Prostate gland (tissue), 2 donors: ENCODE data around the gene UNC5A. TPM values are rescaled to one million over a fixed set of nuclear protein-coding genes. Genes with fewer than 3 reads are reported as not detected.

ENCODE experiments used
- DNase-seq: peaks from one replicate; pipeline ENCODE4 v3.0.0-alpha.2; 2019; ENCODE audit warnings: low spot score
- H3K27ac ChIP-seq, 2 donors: fragments of 200-600 bp; sonication (generic); 2 replicates each; pipeline ENCODE4 v1.5.1; 2017 to 2019
- H3K27me3 ChIP-seq: fragments of 200-600 bp; sonication (generic); replicated peaks from 2 replicates; pipeline ENCODE4 v1.5.1; 2019; ENCODE audit not compliant: insufficient read depth
- H3K36me3 ChIP-seq, 2 donors: fragments of 200-600 bp; sonication (generic); 1 replicate in 1 of 2; 2 replicates in 1 of 2; pipeline versions ENCODE4 v1.5.1 to v1.8.1; 2017 to 2019
- H3K4me1 ChIP-seq: fragments of 200-600 bp; sonication (generic); replicated peaks from 2 replicates; pipeline ENCODE4 v1.5.1; 2019
- H3K4me3 ChIP-seq, 2 donors: fragments of 200-600 bp; sonication (generic); 2 replicates each; pipeline ENCODE4 v1.5.1; 2017 to 2019
- H3K9me3 ChIP-seq: fragments of 200-600 bp; sonication (generic); 2 replicates; pipeline ENCODE4 v1.5.1; 2017
- POLR2A ChIP-seq: fragments of 450-650 bp; IDR thresholded peaks from one replicate; pipeline ENCODE4 v1.6.1; 2016; ENCODE audit warnings: antibody characterized with exemption, mild to moderate bottlenecking
- POLR2AphosphoS5 ChIP-seq: sonication (generic); formaldehyde crosslinking; IDR thresholded peaks from one replicate; pipeline ENCODE4 v1.6.1; 2017; ENCODE audit warnings: antibody characterized with exemption
- WGBS: methylation state at CpG from one replicate; pipeline ENCODE4 v1.1.5; 2018; 5-methylcytosine and 5-hydroxymethylcytosine counted together
- intact Hi-C: fragments of 100-400 bp; cut with DNase I; formaldehyde crosslinking; loops from one replicate; pipeline ENCODE4 v1.14.2; 2022
- total RNA-seq, 2 donors: library from RNA; depleted of rRNA; stranded (reverse); fragments of >200 nt; gene quantifications; one replicate each; pipeline ENCODE4 v1.1.0, GENCODE V29; 2016
- TF ChIP-seq, protein P1 (sequence below), 4 experiments: fragments of 200-600 bp in 2 of 4; fragments of 450-650 bp in 2 of 4; sonication (generic) in 2 of 4; IDR thresholded peaks; 1 replicate in 3 of 4; 2 replicates in 1 of 4; pipeline ENCODE4 v1.5.1; 2016 to 2019; ENCODE audit warnings: antibody characterized with exemption in 4 of 4, mild to moderate bottlenecking in 2 of 4, moderate library complexity in 2 of 4

Gene UNC5A
- total RNA-seq, 2 donors from 2014 or later = 0.18 to 1.5 TPM

GRCh38 chr5:176788091-176788490 lies 22.3 kb upstream of the UNC5A start:
- Histone ChIP-seq H3K4me3 (no peak overlapping the region), H3K36me3 (no peaks in the 10 kb centered on the region), H3K4me1 (no peaks in the 10 kb centered on the region), H3K27ac (no peak overlapping the region), H3K27me3 (peaks cover 24% of the 10 kb centered on the region), H3K9me3 (no peaks in the 10 kb centered on the region)
- TF ChIP-seq, protein P1, sequence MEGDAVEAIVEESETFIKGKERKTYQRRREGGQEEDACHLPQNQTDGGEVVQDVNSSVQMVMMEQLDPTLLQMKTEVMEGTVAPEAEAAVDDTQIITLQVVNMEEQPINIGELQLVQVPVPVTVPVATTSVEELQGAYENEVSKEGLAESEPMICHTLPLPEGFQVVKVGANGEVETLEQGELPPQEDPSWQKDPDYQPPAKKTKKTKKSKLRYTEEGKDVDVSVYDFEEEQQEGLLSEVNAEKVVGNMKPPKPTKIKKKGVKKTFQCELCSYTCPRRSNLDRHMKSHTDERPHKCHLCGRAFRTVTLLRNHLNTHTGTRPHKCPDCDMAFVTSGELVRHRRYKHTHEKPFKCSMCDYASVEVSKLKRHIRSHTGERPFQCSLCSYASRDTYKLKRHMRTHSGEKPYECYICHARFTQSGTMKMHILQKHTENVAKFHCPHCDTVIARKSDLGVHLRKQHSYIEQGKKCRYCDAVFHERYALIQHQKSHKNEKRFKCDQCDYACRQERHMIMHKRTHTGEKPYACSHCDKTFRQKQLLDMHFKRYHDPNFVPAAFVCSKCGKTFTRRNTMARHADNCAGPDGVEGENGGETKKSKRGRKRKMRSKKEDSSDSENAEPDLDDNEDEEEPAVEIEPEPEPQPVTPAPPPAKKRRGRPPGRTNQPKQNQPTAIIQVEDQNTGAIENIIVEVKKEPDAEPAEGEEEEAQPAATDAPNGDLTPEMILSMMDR (IDR thresholded peaks at IDR 0.05) = no peak
- no peak for TF ChIP-seq POLR2AphosphoS5
- TF ChIP-seq POLR2A = no peak
- no peak for DNase-seq
- WGBS = 49% methylated on average over 7 of the region's 7 CpGs
- intact Hi-C loops = no loop called here

DNA sequence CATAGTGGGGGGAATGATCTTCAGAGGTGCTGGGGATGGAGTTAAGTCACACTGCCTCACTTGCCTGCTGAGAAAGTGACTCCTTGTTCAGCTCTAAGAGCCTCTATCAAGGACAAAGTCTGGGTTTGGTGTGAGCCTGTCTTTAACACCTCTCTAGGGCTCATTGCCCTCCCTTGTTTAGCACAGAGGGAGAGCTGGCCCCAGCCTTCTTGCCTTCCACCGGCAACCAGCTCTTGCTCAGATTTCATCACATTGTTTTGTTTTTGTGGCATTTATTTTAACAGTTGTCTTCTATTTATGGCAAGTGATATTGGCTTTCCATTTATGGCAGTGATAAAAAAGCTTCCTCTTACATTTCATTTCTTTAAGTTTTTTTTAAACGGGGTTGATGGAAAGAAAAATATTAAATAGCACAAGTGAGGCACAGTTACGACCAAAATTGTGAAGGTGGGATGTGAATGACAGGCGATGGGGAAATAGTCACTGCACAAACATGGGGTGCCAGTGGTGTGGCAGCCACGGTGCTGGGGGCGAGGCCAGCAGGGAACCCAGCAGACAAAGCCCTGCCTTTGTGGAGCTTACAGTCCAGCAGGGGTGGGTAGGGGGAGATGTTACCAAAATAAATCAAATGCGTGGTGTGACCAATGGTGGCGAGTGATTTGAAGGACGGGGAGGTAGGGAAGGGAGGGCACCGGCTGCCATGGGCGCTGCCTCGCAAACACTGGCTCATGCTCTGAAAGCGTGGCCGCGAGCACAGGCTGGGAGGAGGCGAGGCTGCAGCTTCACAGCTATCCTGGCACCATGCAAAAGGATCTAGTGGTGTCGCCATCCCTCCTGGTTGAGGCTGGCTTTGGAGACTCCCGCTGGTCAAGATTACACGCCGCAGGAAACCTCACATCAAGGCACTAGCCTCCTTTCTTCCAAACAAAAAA lies 21.2 kb upstream of the UNC5A start:
- Histone ChIP-seq H3K27ac (no peak overlapping the region), H3K36me3 (no peaks in the 10 kb centered on the region), H3K4me1 (no peaks in the 10 kb centered on the region), H3K9me3 (no peaks in the 10 kb centered on the region), H3K27me3 (peaks cover 28% of the 10 kb centered on the region), H3K4me3 (no peak overlapping the region)
- DNase-seq = no peak
- 32% methylated on average over 20 of the region's 20 CpGs for WGBS
- TF ChIP-seq POLR2A (no peak), POLR2AphosphoS5 (no peak)
- TF ChIP-seq, protein P1 (IDR thresholded peaks at IDR 0.05) = no peak
- intact Hi-C loops = no loop called here

- DNase-seq = no peak
- 51% methylated on average over 15 of the region's 15 CpGs for WGBS
- TF ChIP-seq POLR2A = no peak
- TF ChIP-seq, protein P1 (IDR thresholded peaks at IDR 0.05) = no peak
- no peak for TF ChIP-seq POLR2AphosphoS5
- Histone ChIP-seq H3K9me3 (no peaks in the 10 kb centered on the region), H3K27me3 (peaks cover 27% of the 10 kb centered on the region), H3K4me3 (no peak overlapping the region), H3K4me1 (no peaks in the 10 kb centered on the region), H3K27ac (no peak overlapping the region), H3K36me3 (no peaks in the 10 kb centered on the region)
- intact Hi-C loops = no loop called here
Measured at GRCh38 chr5:176789873-176790615, 20.3 kb upstream of the UNC5A start.

- Histone ChIP-seq H3K27me3 (peaks cover 24% of the 10 kb centered on the region), H3K27ac (no peak overlapping the region), H3K9me3 (no peaks in the 10 kb centered on the region), H3K36me3 (no peaks in the 10 kb centered on the region), H3K4me1 (no peaks in the 10 kb centered on the region), H3K4me3 (no peak overlapping the region)
- WGBS = 64% methylated on average over 5 of the region's 5 CpGs
- intact Hi-C loops = no loop called here
- DNase-seq = no peak
- no peak for TF ChIP-seq POLR2A
- no peak for TF ChIP-seq POLR2AphosphoS5
- TF ChIP-seq, protein P1 (IDR thresholded peaks at IDR 0.05) = no peak
Measured at GRCh38 chr5:176790941-176791340, 19.4 kb upstream of the UNC5A start.
